GM19372 (cell line): ENCODE data around the gene UBAP1.
"Not testable (repeated sequence)": the region's sequence is repeated elsewhere in the genome, so short reads cannot be mapped to it uniquely, and the experiment has no call there.

Experiments
- ATAC-seq: cut with Tn5 transposase; IDR thresholded peaks from one replicate; pipeline ENCODE4 v1.9.1; 2021; ENCODE audit warnings: mild to moderate bottlenecking, low read depth, moderate library complexity; ENCODE audit not compliant: unreplicated experiment

Gene UBAP1

DNA sequence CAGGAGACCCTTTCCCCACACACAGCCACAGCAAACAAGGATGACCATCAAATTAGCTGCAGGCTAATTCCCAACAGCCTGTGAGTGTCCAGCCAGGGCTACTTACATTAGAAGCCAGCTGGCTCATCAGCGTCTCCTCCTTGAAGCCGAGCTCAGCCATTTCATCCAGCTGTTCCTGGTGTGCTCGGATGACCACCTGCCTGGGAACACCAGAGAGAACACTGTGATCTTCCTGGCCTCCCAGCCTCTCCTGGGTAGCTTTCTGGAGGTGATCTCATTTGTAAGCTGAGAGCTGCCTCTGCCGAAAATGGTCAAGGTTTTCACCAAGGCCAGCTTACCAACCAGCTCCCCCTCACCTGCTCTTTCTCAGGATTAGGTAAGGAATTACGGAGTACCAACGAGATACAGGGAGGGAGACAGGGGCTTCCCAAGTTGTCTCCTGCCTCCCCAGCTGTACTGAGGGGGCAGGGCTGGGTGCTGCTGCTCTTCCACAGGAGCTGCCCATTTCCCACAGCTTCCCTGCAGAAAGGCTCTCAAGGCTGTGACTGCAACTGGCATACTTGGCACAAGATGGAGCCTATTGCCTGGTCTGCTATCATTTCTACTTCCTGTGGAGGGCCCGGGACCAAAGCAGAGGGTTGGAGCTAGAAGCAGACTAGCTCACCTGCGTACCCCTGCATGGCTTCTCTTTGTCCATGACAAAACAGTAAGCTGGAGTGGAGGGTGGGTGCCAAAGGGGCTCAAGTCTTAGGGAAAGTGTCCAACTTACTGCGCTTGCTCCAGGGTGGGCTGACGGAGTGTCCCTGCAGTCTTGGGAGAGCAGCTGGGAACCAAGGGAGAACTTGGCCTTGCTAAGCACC is 76.4 kb downstream of the UBAP1 start:
- ATAC-seq = no peak

DNA sequence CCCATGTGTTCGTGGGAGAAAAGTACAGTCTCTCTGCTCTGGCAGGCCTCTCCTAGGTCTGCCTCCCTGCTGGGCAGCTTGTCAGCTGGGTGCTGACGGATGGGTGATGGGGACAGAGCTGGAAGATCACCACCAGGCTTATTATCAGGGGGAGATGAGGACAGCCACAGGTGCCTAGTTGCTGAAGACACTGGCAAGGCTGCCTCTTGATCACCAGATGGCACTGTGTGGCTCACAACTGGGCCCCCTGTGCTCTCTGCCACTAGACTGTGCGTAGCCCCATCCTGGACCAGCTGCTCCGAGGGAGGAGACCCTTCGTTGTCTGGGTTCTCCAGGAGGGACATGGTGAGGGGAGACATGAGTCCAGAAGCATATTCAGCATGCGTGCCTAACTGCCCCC is 77.3 kb downstream of the UBAP1 start:
- no peak for ATAC-seq

DNA sequence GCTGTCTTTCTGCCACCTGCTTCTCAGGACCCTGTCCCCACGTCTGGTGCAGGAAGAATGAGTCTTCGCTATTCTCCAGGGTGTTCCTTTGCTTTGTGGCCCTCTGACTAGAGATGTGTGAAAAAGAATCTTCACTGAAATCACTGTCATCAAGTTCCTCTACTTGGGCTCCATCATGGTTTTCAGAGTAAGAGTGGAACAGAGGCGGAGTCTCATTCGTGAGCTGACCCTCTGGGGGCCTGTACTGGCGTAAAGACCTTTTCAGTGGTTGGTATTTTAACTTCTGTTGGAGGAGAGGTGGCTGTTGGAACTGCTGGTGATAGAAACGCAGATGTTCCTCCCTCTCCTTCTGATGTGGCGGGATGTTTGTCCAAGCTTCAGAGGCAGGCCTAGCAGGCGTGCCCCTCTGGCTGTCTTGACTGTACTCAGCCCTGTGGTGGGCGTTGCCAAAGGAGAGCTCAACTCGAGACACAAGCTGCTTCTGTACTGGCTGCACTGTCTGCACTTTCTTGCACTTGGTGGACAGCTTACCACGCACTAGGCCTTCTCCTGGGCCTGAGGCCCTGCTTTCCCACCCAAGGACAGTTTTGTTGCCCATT is 78.2 kb downstream of the UBAP1 start:
- no peak for ATAC-seq

DNA sequence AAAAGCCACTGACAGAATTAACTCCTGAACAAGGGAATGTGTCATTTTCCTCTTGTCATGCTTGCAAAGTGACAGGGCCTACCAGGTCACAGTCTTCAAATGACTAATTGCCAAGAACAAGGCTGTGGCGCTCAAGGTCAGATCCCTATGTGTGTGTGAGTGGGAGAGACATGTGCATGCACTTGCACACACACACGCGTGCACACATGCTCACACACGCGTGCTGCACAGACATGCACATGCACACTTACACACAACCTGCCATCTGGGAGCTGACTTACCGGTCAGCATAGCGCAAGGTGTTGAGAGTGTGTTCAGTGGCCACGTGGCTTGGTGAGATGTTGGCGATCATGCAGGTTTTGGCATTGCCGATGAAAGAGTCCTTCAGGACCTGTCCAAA is 80.5 kb downstream of the UBAP1 start:
- no peak for ATAC-seq

DNA sequence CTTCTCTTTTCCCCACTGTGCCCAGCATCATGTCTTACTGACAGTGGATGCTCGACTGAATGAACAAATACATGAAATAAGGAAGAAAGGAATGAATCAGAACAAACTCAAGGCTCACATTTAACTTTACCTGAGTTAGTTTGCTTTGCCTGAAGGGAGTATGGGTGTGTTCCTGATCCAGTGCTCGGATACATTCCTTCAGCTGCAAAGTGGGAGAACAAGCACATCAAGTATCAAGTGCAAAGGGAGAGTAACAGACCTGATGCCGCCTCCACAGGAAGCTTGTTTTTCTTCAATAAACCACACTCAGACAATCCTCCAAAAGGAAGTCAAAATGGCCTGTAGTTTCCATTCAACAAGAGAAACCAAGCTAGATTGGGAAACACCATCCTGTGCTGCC is 84.1 kb downstream of the UBAP1 start:
- ATAC-seq = no peak

DNA sequence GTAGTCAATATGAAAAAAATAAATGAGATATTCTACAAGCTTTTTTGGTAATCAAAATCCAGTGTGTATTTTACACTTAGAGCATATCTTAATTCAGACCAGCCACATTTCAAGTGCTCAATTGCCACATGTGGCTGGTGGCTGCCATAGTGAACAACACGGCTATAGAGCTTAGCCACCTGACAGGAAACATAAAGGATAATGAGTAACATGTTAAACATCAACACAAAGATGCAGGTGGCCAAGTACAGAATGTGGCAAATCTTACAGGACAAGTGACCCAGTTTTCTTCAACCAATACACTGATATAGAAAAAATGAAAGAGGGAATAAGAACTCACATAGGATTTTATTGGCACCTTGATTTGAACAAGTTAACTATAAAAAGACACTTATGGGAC is 88.8 kb downstream of the UBAP1 start:
- ATAC-seq = no peak

DNA sequence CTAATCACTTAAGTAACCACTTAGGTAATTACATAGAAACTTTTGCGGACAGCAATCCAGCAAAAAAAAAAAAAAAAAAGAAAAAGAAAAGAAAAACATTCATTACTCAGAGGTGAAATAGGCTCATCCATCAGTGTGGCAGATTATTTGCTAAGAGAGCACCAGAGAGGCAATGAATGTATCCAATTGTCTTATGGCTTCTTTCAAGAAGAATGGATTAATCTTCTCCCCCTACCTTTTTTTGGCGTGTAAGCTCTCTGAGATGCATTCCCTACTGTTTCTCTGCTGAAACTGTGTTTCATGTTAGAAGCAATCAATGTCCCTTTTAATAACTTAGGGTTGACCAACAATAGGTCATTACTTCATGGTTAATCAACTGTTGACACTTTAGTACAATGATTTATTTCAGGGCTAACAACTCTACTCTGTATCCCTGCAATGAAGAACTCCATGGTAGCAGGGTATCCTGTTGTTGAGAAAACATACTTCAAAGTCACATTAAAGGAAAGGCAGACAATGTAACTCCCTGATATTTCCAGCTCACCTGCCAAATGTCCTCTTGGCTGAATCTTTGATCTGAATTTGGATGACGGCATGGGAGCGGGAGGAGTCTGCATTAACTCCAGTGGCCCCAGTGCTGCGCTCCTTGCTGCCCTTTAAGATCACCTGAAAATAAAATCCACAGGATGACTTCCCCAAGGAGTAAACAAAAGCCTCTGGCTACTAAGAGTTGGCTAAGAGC is 92.6 kb downstream of the UBAP1 start:
- no peak for ATAC-seq

DNA sequence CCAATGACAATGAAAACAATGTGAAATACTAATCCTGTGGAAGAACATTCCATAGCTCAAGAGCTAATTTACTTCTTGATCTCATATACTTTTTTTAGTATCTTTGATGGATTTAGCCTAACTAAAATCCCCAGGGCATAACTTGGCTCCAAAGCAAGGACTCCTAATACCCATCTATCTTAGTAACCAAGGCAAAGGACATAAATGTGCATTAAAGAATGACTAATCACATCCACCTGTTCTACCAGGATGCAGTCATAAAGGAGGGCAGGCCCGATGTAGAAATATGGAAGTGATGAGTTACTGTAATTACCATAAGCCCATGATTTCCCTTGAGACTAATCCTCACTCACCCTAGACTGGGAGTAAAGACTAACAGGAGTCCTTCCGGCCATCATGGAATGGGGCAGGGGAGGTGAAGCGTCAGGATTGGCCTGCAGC is 93.3 kb downstream of the UBAP1 start:
- ATAC-seq = no peak

DNA sequence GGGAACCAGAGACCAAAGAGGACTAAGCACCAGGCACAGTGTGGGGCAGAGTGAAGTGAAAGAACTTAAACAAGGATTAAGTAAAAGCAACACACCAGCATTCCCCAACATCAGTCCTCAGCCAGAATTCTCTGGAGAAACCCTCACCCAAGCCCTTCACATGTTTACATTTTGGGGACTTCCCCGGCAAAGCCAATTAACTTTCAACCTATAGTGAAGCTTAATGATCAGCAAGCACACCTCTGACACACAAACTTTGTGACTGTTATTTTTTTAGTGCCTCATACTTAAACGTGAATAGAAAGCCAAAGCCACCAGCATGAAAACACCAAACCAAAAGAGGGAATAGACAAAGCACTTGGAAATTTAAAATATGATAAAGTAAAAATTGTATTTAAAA is 94.7 kb downstream of the UBAP1 start:
- ATAC-seq = not testable (repeated sequence)

DNA sequence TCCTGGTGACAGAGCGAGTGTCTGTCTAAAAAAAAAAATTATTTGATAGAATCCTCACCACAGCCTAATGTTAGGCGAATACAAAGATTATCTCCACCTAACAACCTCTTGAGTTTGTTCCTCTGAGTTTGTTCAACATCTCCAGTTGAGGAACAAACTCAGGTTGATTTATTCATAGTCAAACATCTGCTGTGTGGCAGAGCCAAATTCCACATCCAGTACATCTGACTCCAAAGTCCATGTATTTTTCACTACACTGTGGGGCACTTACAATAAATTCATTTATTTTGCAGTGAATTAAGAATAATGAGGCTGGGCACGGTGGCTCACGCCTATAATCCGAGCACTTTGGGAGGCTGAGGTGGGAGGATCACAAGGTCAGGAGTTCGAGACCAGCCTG is 97.0 kb downstream of the UBAP1 start:
- no peak for ATAC-seq

DNA sequence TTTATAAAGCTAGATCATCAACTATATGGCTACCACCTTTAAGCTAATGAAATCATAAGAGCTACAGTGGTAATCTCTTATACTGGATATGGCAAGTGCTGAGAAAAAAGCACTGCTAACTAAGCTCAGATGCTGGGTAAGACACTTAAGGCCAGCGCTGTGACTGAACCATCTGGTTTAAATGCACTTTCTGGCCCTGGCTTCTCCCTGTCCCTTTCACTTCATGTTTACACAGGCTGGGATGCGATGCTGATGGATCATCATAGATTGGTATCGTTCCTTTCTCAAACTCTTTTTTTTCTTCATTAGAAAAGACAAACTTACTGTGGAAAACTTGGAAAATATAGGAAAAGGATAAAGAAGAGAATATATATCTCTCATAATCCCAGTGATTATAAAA is 97.9 kb downstream of the UBAP1 start:
- ATAC-seq = no peak

DNA sequence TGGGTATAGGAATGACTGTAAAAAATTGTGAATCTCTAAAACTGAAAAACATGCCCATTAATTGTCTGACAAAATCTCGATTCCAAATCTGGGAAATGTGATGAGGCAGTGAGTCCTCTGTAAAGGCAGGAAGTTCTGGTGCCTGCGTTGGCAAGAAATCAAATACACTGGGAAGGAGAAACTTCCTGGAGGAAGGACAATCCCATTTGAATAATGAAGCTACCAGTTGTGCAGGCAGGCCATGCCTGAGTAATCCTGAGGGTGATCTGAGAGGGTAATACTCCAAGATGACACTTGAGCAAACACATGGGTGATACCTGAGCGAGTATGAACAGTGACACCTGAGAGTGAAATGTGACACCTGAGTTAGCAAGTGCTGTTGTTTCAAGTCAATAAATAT is 100.6 kb downstream of the UBAP1 start:
- no peak for ATAC-seq

DNA sequence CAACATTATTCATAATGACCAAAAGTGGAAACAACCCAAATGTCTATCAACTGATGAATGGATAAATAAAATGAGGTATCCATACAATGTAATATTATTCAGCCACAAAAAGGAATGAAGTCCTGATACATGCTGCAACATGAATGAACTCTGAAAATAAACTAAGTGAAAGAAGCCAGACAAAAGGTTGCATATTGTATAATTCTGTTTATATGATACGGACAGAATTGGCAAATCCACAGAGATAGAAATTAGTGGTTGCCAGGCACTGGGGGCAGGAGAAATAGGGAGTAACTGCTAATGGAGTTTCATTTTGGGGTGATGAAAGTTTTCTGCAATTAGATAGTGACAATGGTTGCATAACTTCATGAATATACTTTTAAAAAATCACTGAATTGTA is 103.3 kb downstream of the UBAP1 start:
- no peak for ATAC-seq

DNA sequence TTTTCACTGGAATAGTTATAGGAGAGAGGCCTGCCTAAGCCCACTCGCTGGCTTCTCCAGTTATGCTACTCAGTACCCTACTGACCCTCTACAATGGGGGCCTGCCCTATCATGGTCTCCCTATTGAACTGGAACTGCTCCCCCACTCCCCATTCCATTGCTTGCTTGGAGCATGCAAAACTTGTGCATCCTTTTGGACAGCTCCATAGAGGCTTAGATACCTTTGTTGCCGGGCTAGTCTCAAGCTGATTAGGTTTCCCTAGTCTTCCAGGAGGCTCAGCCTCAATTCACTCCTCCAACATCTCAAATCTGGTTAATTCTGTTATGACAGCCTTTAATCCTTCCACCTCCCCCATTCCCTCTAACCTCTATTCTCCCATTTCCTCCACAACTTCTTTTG is 110.3 kb downstream of the UBAP1 start:
- no peak for ATAC-seq

DNA sequence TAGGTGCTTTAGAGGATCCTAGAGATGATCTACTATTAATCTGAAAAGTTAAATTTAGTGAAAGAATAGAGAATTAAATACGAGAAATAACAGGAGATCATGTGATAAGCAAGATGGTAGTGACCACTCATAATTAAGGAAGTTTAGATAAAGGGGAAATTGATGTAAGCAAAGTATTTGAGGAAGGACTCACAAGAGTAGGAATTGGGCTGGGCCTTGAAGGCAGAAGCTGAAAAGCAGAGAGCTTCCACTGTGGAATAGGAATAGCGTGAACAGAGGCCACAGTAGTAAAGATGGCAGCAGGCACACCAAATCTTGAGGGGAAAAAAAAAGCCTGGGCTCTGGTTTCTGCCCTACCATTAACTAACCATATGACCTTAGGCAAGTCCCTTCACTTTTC is 112.2 kb downstream of the UBAP1 start:
- ATAC-seq = no peak

DNA sequence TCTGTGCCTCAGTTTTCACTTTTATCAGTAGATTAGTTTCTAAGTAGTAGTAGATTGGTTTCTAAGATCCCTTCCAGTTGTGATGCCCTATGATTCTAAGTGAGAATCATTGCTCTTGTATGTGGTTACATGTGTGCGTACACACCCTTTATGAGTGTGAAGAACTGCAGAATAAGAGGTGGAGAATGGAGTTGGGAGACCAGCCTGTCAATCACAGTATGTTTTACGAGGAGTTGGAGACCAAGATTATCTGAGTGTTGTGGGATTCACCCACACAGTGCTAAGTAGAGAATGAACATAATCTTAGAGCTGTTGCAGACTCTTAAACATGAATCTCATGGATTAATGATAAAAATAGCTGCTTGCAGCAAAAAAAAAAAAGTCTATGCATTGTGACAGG is 112.6 kb downstream of the UBAP1 start:
- ATAC-seq = no peak

DNA sequence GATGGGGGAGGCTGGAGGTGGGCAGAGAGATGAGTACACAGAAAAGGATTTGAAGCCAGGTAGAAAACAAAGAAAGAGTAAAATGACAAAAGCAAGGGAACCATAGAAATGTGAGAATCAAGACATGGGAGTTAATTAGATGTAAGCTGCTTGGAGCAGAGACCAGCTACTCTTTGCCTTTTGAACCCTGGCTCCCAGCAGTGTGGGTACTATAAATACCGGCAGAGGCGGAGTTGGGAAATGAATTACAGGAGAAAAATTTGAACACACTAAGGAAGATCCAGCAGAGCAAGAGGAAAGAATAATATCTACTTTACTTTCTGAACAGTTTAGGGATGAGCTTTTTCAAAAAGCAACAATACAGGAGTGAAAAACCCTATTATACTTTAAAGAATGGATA is 113.7 kb downstream of the UBAP1 start:
- no peak for ATAC-seq

DNA sequence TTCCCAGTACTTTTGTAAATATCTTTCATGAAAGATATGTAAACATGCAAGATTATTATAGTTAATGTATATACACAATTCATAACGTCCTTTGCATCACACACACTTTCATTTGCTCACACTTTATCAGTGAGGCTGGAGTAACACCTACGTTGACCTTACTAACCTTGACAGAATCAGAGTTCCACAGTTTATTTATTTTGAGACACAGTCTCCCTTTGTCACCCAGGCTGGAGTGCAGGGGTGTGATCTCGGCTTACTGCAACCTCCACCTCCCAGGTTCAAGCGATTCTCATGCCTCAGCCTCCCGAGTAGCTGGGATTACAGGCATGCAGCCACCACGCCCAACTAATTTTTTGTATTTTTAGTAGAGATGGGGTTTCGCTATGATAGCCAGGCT is 122.2 kb downstream of the UBAP1 start:
- not testable (repeated sequence) for ATAC-seq
